HG02870 (cell line): ENCODE results near the gene SUPT16H.

Experiments
- ATAC-seq: cut with Tn5 transposase; IDR thresholded peaks from one replicate; pipeline ENCODE4 v1.9.1; 2021; ENCODE audit warnings: mild to moderate bottlenecking, moderate library complexity; ENCODE audit not compliant: unreplicated experiment

Gene SUPT16H

GRCh38 chr14:21369949-21370679 lies 13.7 kb downstream of the SUPT16H start:
- no peak for ATAC-seq

- ATAC-seq, result no peak
Observed at GRCh38 chr14:21367582-21368144, 16.2 kb downstream of the SUPT16H start.

- ATAC-seq, result no peak
Observed at GRCh38 chr14:21356511-21356910, 27.3 kb downstream of the SUPT16H start.

GRCh38 chr14:21352587-21352986 lies 31.2 kb downstream of the SUPT16H start:
- no peak for ATAC-seq

GRCh38 chr14:21350539-21350938 lies 33.3 kb downstream of the SUPT16H start:
- no peak for ATAC-seq

GRCh38 chr14:21347201-21347600 lies 36.6 kb downstream of the SUPT16H start:
- ATAC-seq, result no peak

- ATAC-seq, result no peak
Observed at GRCh38 chr14:21346532-21347135, 37.2 kb downstream of the SUPT16H start.

GRCh38 chr14:21343035-21343794 lies 40.6 kb downstream of the SUPT16H start:
- no peak for ATAC-seq

GRCh38 chr14:21334202-21334906 lies 49.5 kb downstream of the SUPT16H start:
- ATAC-seq, result no peak

GRCh38 chr14:21332950-21333349 lies 50.9 kb downstream of the SUPT16H start:
- ATAC-seq, result no peak

- ATAC-seq, result no peak
Observed at GRCh38 chr14:21326972-21327371, 56.8 kb downstream of the SUPT16H start.

- ATAC-seq, result no peak
Observed at GRCh38 chr14:21322716-21323115, 61.1 kb downstream of the SUPT16H start.

- no peak for ATAC-seq
Observed at GRCh38 chr14:21320913-21321312, 62.9 kb downstream of the SUPT16H start.

GRCh38 chr14:21317398-21317797 lies 66.4 kb downstream of the SUPT16H start:
- ATAC-seq, result peak; percentile 73

GRCh38 chr14:21313512-21313911 lies 70.3 kb downstream of the SUPT16H start:
- ATAC-seq, result no peak

- ATAC-seq, result no peak
Observed at GRCh38 chr14:21311614-21312013, 72.2 kb downstream of the SUPT16H start.

GRCh38 chr14:21309956-21310355 lies 73.9 kb downstream of the SUPT16H start:
- no peak for ATAC-seq

- ATAC-seq, result no peak
Observed at GRCh38 chr14:21309238-21309636, 74.6 kb downstream of the SUPT16H start.

- ATAC-seq, result peak; percentile 87
Observed at GRCh38 chr14:21308479-21309237, 75.2 kb downstream of the SUPT16H start.

GRCh38 chr14:21308132-21308478 lies 75.7 kb downstream of the SUPT16H start:
- peak; percentile 19 for ATAC-seq
